BE2C (cell line): ENCODE results near the gene TMEM176B.
"Not testable (repeated sequence)": the region's sequence is repeated elsewhere in the genome, so short reads cannot be mapped to it uniquely, and the experiment has no call there.

Experiments used
- DNase-seq: peaks from one replicate; pipeline ENCODE4 v3.0.0-alpha.2; 2020
- H3K27me3 ChIP-seq: fragments of 250-450 bp; sonication (Bioruptor Pico); 2 replicates; pipeline ENCODE4 v1.5.1; 2020; ENCODE audit warnings: mild to moderate bottlenecking
- H3K36me3 ChIP-seq: fragments of 250-450 bp; sonication (Bioruptor Pico); 2 replicates; pipeline ENCODE4 v1.5.1; 2020; ENCODE audit warnings: mild to moderate bottlenecking
- H3K4me1 ChIP-seq: fragments of 250-450 bp; sonication (Bioruptor Pico); 2 replicates; pipeline ENCODE4 v1.5.1; 2020
- H3K4me3 ChIP-seq: 2 replicates; pipeline ENCODE4 v1.5.1; 2011; ENCODE audit warnings: low read depth, low read length
- H3K9me3 ChIP-seq: fragments of 250-450 bp; sonication (Bioruptor Pico); 2 replicates; pipeline ENCODE4 v1.5.1; 2020
- CTCF ChIP-seq: IDR thresholded peaks from 2 replicates; pipeline ENCODE4 v1.5.1; 2012; ENCODE audit warnings: mild to moderate bottlenecking, low read depth, low read length

Gene TMEM176B

GRCh38 chr7:150820148-150820547 lies 20.0 kb upstream of the TMEM176B start:
- Histone ChIP-seq H3K9me3 (no peaks in the 10 kb centered on the region), H3K4me3 (no peak overlapping the region), H3K4me1 (no peaks in the 10 kb centered on the region), H3K27me3 (no peaks in the 10 kb centered on the region), H3K36me3 (no peaks in the 10 kb centered on the region)
- DNase-seq: no peak
- TF ChIP-seq CTCF: no peak

GRCh38 chr7:150818971-150819370 lies 18.8 kb upstream of the TMEM176B start:
- H3K36me3 ChIP-seq: no peaks in the 10 kb centered on the region
- no peaks in the 10 kb centered on the region for H3K9me3 ChIP-seq
- H3K4me3 ChIP-seq: no peak overlapping the region
- no peaks in the 10 kb centered on the region for H3K4me1 ChIP-seq
- no peak for TF ChIP-seq CTCF
- no peaks in the 10 kb centered on the region for H3K27me3 ChIP-seq
- DNase-seq: no peak

GRCh38 chr7:150814328-150815001 lies 14.3 kb upstream of the TMEM176B start:
- DNase-seq: no peak
- Histone ChIP-seq H3K4me3 (no peak overlapping the region), H3K36me3 (no peaks in the 10 kb centered on the region), H3K27me3 (no peaks in the 10 kb centered on the region), H3K9me3 (no peaks in the 10 kb centered on the region), H3K4me1 (no peaks in the 10 kb centered on the region)
- no peak for TF ChIP-seq CTCF

- not testable (repeated sequence) for H3K4me3 ChIP-seq, H3K9me3 ChIP-seq, DNase-seq, H3K27me3 ChIP-seq, H3K36me3 ChIP-seq, H3K4me1 ChIP-seq
Observed at GRCh38 chr7:150807616-150808438, 7.7 kb upstream of the TMEM176B start.

GRCh38 chr7:150806863-150807262 lies 6.7 kb upstream of the TMEM176B start:
- H3K36me3 ChIP-seq: no peaks in the 10 kb centered on the region
- peak; percentile 40 for TF ChIP-seq CTCF
- DNase-seq: no peak
- H3K9me3 ChIP-seq: no peaks in the 10 kb centered on the region; the same call in 1 of the 2 replicates
- H3K4me1 ChIP-seq: no peaks in the 10 kb centered on the region
- H3K4me3 ChIP-seq: no peak overlapping the region
- no peaks in the 10 kb centered on the region for H3K27me3 ChIP-seq

- Histone ChIP-seq H3K27me3 (no peaks in the 10 kb centered on the region), H3K9me3 (no peaks in the 10 kb centered on the region; the same call in 1 of the 2 replicates), H3K4me1 (no peaks in the 10 kb centered on the region), H3K36me3 (no peaks in the 10 kb centered on the region), H3K4me3 (no peak overlapping the region)
- no peak for TF ChIP-seq CTCF
- no peak for DNase-seq
Observed at GRCh38 chr7:150806454-150806853, 6.3 kb upstream of the TMEM176B start.
